Psoas muscle (tissue), 8 donors: Measurements from ENCODE around the gene PPP2R1A. TPM values are rescaled to one million over a fixed set of nuclear protein-coding genes. Genes with fewer than 3 reads are reported as not detected.

Experiments used
- ATAC-seq, 4 donors: fragments of 200-7000 bp; cut with Tn5 transposase; one replicate each; pipeline ENCODE4 v1.9.1; 2020; ENCODE audit warnings: moderate library complexity in 3 of 4, mild to moderate bottlenecking in 2 of 4
- DNase-seq, 2 donors: peaks; one replicate each; pipeline ENCODE4 v3.0.0-alpha.2; 2020
- H3K27ac ChIP-seq: fragments of 200-600 bp; one replicate; pipeline ENCODE4 v1.8.0; 2022
- H3K27me3 ChIP-seq, 3 donors: fragments of 200-600 bp in 1 of 3; one replicate each; pipeline versions ENCODE4 v1.6.1 to v1.8.0; 2013 to 2022; ENCODE audit warnings: low read length in 2 of 3, mild to moderate bottlenecking in 2 of 3, moderate library complexity in 1 of 3; ENCODE audit not compliant: insufficient read depth in 3 of 3
- H3K36me3 ChIP-seq, 2 donors: fragments of 200-600 bp in 1 of 2; one replicate each; pipeline versions ENCODE4 v1.6.1 to v1.8.0; 2013 to 2022; ENCODE audit warnings: low read depth in 1 of 2, mild to moderate bottlenecking in 1 of 2, moderate library complexity in 1 of 2; ENCODE audit not compliant: insufficient read depth in 1 of 2
- H3K4me1 ChIP-seq: fragments of 200-600 bp; one replicate; pipeline ENCODE4 v1.8.0; 2022
- H3K4me3 ChIP-seq: fragments of 200-600 bp; one replicate; pipeline ENCODE4 v1.8.0; 2022; ENCODE audit warnings: mild to moderate bottlenecking
- H3K9me3 ChIP-seq: fragments of 200-600 bp; one replicate; pipeline ENCODE4 v1.8.0; 2022
- CTCF ChIP-seq: fragments of 200-600 bp; IDR thresholded peaks from one replicate; pipeline ENCODE4 v1.8.0; 2022; ENCODE audit warnings: antibody characterized with exemption
- WGBS, 3 donors: extraction: QIAGEN DNeasy Blood & Tissue Kit; methylation state at CpG; one replicate each; pipeline versions ENCODE4 v1.1.6 to v1.1.7; 2013; 5-methylcytosine and 5-hydroxymethylcytosine counted together
- intact Hi-C, 2 donors: fragments of 100-400 bp; cut with DNase I; formaldehyde crosslinking; loops; one replicate each; pipeline versions ENCODE4 v1.11.0 to v1.14.2; 2022
- polyA plus RNA-seq, 3 donors: library from polyadenylated mRNA; stranded (reverse); fragments of 200-250 nt; gene quantifications; one replicate each; pipeline ENCODE4 v1.2.3, GENCODE V29; 2013
- total RNA-seq, 4 donors: library from RNA; stranded (reverse); fragmentation: NEBNext Ultra II Directional in 2 of 4; extraction: Animal tissue kit (Norgen Biotek cat#: 25700) in 2 of 4; gene quantifications; one replicate each; pipeline versions ENCODE4 v1.2.1 to v1.2.4, GENCODE V29; 2021 to 2023
- donor health status: healthy with polysubstance abuse.
- donor health status: DM: no; HTN: no; CAD: no; lungs with moderate emphysema.
- donor health status: Bipolar disorder and iron deficiency.
- donor health status: healthy.
- donor health status: DM: yes; HTN: yes; CAD: no.
- donor health status: DM: no; HTN: no; CAD: no.
- donor health status: DM: no; HTN: no; CAD: no.
- donor health status: DM: yes; HTN: yes; CAD: no.

The PPP2R1A gene
- total and polyA plus RNA-seq, 7 donors = 127 to 400 (median 242) TPM

- Histone ChIP-seq H3K9me3 (no peaks in the 10 kb centered on the region), H3K27me3 (no peaks in the 10 kb centered on the region), H3K36me3 (peaks cover 13 to 79% of the 10 kb centered on the region in 2 donors), H3K27ac (no peak overlapping the region), H3K4me1 (no peaks in the 10 kb centered on the region), H3K4me3 (no peak overlapping the region)
- intact Hi-C loops = no loop called here
- no peak for TF ChIP-seq CTCF
- DNase-seq (no peak), ATAC-seq (no peak)
- 81 to 86% (median 82%) methylated on average over 5 of the region's 5 CpGs for WGBS, 3 donors
Observed at GRCh38 chr19:52227980-52228379, 38.1 kb downstream of the PPP2R1A start.

GRCh38 chr19:52229524-52229923 lies 39.7 kb downstream of the PPP2R1A start:
- intact Hi-C loops = no loop called here
- Histone ChIP-seq H3K27me3 (no peaks in the 10 kb centered on the region), H3K27ac (no peak overlapping the region), H3K9me3 (no peaks in the 10 kb centered on the region), H3K36me3 (peaks cover 11 to 63% of the 10 kb centered on the region in 2 donors), H3K4me3 (no peak overlapping the region), H3K4me1 (no peaks in the 10 kb centered on the region)
- 86 to 87% (median 87%) methylated on average over 6 of the region's 6 CpGs for WGBS, 3 donors
- DNase-seq (no peak), ATAC-seq (no peak)
- no peak for TF ChIP-seq CTCF

GRCh38 chr19:52230685-52231084 lies 40.8 kb downstream of the PPP2R1A start:
- Histone ChIP-seq H3K4me1 (no peaks in the 10 kb centered on the region), H3K9me3 (no peaks in the 10 kb centered on the region), H3K4me3 (no peak overlapping the region), H3K36me3 (peaks cover 11 to 52% of the 10 kb centered on the region in 2 donors), H3K27ac (no peak overlapping the region), H3K27me3 (no peaks in the 10 kb centered on the region)
- no peak for DNase-seq
- ATAC-seq = no peak
- intact Hi-C loops = loop anchor here (10.0 kb wide), 1 partner anchor 46 kb away; no protein-coding TSS in a partner anchor
- 65 to 89% (median 69%) methylated on average over 1 of the region's 1 CpG for WGBS, 3 donors
- no peak for TF ChIP-seq CTCF

GRCh38 chr19:52231154-52231910 lies 41.5 kb downstream of the PPP2R1A start:
- ATAC-seq (no peak), DNase-seq (no peak)
- TF ChIP-seq CTCF = no peak
- Histone ChIP-seq H3K4me3 (no peak overlapping the region), H3K36me3 (peaks cover 11 to 45% of the 10 kb centered on the region in 2 donors), H3K4me1 (no peaks in the 10 kb centered on the region), H3K27me3 (no peaks in the 10 kb centered on the region), H3K9me3 (no peaks in the 10 kb centered on the region), H3K27ac (no peak overlapping the region)
- intact Hi-C loops = loop anchor here (10.0 kb wide), 1 partner anchor 47 kb away; no protein-coding TSS in a partner anchor
- 64 to 71% (median 65%) methylated on average over 3 of the region's 3 CpGs for WGBS, 3 donors
